Fibroblast of skin of abdomen (primary cell): ENCODE data around the gene LMNTD2.
"Not testable (repeated sequence)": the region's sequence is repeated elsewhere in the genome, so short reads cannot be mapped to it uniquely, and the experiment has no call there.

Experiments
- DNase-seq: peaks from one replicate; pipeline ENCODE4 v3.0.0-alpha.2; 2013

The LMNTD2 gene

DNA sequence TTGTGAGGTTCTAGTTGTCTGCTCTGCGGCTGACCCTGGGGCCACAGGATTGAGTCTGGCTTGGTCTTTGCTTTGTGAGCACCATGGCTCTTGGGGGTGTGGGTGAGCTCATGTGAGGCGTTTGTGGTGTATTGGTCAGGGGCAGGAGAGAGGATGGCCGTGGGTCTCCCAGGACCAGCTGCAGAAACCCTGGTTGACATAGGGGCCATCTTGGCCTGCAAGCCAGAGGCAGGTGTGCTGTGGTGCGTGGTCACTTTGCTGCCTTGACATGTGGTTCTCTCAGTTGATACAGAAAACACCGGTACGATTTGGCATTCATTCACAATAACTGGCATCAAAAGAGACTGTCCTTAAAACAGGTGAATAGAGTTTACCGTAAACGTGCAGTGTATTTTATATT is 27.0 kb upstream of the LMNTD2 start:
- DNase-seq = no peak

DNA sequence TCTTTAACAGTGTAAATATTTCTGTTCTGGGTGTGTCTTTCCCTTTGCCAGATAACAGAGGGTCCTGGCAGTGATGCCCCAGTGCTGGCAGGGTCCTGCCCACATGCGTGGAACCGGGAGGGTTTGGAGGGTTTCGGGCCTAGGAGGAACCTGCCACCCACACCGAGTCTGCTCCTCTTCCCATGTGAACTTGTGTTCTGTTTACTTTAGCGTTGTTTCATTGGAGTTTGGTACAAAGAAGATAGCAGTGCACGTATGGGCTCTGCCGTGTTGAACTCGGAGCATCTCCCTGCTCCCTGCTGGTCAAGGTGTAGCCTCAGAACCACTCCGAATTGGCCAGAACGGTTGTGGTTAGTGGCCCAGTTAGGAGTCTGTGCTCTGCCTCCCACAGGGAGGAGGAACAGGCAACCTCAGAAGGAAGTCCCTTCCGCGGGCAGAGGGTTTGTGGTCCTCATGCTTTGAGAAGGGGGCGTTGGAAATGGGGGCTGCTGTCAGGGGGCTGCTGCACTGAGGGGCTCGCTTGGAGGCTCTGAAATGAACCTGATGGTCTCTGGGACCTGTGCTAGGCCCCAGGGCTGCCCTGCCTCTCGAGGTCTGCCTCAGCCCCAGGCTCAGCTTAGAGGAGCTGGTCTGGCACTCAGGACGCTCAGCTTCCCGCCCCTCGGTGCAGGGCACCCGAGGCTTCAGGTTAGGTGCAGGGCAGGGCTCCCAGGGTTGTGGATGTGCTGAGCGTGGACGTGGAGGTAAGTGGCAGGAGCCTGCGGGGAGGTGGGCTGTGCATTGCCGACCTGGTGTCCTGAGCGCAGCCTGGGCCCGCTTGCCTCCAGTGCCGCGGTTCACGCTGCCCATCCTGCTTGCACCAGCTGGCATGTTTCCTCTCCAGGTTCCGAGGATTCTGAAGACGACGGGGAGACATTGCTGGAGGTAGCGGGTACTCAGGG is 26.1 kb upstream of the LMNTD2 start:
- DNase-seq = no peak

DNA sequence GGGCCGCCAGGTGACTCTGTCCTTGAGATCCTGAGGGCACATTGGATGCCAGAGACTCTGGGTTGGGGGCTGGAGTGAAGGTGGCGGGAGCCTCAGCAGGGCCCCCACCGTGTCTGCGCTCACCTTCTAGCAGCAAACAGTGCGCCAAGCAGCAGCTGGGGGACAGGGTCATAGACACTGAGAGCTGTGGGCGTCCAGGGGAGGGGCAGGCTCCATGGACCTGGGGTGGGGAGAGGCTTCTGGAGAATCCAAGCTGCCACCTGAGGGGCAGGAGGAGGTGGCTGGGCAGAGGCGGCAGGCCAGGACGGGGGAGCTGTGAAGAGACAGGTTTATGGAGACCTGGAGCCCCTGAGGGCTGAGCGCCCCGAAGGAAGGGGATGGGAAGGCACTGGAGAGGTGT is 23.7 kb upstream of the LMNTD2 start:
- no peak for DNase-seq

DNA sequence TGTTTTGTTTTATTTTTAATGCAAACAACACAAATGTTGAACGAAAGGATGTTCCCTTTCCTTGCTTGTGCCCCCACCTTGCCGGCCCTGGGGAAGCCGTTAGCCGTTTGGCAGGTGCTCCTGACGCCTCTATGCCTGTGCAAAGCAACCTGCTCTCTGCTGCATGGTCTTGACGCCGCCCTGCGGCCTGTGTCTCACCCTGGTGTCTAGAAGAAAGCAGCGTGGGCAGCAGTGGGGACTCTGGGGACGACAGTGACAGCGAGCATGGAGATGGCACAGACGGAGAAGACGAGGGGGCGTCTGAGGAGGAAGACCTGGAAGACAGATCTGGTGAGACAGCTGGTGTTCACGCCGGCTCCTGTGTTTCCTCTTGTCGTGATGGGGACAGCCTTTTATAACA is 21.2 kb upstream of the LMNTD2 start:
- no peak for DNase-seq

DNA sequence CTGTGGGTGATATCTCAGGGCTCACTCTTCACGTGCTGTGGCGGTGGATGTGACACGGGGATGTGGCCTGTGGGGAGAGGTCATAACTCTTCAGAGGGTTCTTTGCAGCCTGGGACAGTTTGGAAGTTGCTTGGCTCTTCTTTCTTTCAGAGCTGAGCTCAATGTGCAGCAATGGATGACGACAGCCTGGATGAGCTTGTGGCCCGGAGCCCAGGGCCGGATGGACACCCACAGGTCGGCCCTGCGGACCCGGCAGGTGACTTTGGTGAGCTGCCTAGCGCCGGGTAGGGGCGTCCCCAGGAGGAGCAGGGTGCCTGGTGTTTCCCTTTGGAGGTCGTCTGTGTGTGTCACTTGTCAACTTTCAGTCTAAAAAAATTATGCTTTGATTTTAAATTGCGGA is 20.8 kb upstream of the LMNTD2 start:
- DNase-seq = no peak

DNA sequence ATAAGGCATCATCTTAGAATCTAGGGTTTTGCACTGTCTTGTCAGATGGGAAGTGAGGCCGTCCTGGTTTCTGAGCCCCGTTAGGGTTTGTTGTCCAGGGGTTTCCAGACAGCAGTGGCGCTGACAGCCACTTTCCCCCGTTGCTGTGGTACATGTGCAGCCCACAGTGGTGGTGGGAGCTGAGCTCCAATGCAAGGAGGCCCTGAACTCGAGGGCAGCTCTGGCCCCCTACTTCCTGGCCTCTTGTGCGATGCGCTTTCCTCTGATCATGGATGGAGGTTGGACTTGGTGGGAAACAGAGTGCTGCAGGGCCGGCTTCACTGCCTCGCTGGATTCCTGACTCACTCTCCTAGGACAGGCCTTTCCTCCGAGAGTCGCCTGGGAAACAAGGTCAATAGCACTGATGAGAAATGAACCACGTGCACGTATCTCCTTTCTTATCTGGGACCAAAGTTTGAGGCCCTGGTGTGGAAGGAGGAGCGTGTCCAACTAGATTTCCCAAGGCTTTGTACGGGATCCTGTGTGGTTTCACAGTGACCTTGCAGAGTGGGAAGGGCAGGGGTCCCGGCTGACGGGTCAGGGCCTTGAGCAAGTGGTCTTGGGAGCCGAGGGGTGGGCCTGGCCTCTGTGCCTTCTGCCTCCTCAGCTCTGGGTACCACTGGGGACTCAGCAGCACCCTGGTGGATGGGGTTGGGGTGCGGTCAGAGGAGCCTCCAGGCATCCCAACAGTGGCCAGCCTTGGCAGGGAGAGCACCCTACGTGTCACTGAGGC is 19.5 kb upstream of the LMNTD2 start:
- no peak for DNase-seq

DNA sequence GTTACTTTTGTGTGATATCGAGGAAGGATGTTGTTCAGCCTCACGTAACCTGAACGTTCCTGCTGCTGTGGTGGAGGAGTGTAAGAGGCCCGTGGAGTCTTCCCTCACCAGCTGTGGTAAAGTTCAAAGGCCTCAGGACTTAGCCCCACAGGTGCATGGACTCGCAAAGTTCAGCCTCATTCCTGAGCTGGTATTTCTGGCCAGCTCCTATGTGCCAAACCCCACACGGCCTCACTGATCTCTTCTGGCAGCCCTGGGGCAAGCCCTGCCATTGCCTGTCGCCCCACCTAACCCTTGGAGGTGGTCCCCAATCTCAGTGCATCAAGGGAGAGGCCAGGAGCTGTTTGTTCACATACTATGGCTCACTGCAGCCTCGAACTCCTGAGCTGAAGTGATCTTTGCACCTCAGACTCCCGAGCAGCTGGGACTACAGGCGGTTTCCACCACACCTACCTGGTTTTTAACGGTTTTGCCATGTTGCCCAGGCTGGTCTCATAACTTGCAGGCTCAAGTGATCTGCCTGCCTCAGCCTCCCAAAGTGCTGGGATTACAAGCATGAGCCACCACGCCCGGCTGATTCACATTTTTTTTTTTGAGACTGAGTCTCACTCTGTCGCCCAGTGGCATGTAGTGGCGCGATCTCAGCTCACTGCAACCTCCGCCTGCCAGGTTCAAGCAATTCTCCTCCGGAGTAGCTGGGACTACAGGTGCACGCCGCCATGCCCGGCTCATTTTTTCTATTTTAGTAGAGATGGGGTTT is 17.9 kb upstream of the LMNTD2 start:
- DNase-seq = no peak

DNA sequence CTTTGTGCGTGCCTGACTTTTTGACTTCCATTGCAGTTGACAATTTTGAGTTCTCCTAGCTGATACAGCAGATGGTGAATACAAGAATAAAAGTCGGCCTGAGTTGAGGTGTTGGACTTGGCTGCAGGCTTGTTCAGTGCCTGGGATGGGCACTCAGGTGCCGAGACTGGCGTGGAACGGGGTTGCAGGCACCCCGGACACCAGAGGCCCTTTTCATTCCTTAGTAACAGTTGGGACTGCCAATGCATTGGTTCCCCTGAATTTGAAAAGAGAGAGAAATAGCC is 17.0 kb upstream of the LMNTD2 start:
- DNase-seq = no peak

DNA sequence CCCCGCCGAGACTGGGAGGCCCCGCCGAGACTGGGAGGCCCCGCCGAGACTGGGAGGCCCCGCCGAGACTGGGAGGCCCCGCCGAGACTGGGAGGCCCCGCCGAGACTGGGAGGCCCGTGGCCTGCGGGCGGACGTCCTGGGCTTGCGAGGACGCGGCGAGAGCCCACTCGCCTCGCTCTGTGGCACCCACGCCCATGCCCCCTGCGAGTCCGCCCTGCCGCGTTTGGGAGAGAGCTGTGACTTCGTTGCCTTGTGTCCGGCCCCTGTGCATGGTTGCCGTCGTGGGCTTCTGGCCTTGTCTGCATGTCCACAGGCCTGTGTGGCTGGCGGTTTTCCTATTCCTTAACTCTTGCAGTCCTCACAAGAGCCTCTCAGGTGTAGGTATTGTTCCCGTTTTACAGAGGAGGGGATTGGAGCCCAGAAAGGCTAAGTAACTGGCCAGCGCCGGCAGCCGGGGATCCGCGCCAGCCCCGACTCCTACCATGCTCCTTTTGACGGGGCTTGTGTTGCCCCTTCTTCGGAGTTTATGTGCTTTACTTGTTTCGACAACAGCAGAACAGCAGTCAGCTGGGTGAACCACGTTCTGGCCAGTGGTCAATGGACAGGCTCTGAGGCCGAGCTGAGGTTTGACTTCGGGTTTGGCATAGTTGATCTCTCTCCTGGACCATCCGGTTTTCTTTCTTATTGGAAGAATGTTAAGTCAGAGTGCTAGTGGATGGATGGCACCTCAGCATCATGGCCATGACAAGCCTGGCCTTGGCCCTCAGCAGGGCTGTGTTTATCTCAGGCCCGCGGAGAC is 16.5 kb upstream of the LMNTD2 start:
- no peak for DNase-seq

DNA sequence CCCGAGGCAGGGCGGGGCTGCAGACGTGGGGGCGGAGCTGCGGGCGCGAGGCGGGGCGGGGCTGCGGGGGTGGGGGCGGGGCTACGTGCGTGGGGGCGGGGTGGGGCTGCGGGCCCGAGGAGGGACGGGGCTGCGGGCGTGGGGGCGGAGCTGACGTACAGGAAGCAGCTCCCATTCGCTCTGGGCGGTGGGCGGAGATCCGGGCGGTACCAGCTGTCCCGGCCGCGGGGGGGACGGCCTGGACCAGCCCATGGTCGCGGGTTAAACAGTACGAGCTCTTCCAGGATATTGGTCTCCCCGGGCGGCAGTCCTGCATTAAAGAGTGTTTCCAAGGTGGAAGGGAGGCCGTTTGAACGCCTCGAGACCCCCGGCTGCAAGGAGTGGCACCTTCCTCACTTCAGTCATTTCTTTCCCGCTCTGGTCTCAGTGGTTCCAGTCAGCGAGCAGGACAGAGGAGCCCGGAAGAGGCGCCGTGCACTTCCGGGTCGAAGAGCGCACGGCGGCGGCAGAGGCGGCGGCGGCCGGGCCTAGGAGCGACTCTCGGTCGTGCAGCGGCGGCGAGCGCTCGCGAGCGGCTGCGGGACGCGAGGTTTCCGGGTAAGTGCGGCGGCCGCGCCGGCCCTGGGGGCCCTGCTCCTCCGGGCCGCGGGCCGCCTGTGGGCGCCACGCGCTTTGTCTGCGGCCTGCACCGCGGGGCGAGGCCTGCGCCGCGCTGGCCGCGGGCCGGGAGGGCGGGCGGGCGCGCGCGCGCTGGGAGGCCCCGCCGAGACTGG is 15.6 kb upstream of the LMNTD2 start, which contains the start of gene PHRF1:
Gene PHRF1 (plus strand): TSS at position 475 of the 773 bp plus-strand sequence. CDS start 5,043 bp downstream, outside the sequence.
- DNase-seq = peak; percentile 94

DNA sequence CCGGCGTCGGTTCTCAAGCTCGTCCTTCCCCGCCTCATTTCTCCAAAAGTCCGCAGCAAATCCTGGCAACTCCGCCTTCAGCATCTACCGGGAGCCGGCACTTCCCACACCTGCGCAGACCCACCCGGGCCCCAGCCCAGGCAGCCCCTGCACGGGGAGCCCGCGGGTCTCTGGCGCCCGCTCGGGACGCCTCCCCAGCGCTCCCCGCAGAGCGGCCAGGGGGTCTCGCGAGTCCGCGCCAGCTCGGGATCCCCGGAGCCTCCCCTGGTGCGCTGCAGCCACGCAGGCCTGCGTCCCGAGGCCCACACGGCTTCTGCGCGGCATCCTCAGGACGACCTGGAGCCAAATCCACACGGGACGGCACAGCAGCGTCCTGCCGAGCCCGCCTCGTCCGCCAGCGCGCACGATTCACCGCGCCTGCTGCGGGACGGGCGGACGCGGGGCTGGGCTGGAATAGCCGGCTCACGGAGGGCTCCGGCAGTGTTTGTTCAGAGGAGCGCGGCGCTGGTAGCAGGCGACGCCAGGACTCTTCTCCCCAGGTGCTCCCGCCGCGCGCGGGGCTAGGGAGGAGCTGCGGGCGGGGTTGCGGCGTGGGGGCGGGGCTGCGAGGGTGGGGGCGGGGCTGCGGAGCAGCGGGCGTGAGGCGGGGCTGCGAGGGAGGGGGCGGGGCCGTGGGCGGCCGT is 14.9 kb upstream of the LMNTD2 start:
- no peak for DNase-seq

DNA sequence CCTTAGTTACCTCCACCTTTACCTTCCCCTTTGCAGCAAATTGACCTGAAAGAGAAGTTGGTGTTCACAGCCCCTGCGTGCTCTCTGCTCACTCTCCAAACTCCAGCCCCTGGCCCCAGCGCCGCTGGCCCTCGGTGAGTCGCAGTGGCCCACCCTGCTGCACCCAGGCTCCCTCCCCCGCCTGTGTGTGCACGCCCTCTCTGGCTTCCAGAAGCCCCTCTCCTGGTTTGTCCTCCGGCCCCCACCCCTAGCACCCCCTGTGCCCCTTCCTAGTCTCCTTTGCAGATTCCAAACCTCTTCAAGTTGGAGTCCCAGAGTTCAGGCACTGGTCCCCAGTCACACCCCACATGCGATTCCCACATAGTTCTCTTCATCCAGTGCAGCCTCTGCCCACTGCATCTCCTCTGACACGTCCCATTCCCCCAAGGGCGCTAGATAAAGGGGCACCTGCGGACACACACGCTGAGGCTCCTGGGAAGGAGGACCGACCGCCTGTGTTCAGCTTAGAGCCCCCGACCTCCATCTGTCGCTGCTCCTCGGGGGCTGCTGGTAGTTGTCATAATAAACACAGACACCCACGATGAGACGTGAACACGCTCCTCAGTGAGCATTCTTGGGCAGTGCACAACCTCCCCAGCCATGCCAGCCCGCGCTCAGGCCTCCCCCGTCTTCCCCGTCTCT is 14.2 kb upstream of the LMNTD2 start:
- no peak for DNase-seq

DNA sequence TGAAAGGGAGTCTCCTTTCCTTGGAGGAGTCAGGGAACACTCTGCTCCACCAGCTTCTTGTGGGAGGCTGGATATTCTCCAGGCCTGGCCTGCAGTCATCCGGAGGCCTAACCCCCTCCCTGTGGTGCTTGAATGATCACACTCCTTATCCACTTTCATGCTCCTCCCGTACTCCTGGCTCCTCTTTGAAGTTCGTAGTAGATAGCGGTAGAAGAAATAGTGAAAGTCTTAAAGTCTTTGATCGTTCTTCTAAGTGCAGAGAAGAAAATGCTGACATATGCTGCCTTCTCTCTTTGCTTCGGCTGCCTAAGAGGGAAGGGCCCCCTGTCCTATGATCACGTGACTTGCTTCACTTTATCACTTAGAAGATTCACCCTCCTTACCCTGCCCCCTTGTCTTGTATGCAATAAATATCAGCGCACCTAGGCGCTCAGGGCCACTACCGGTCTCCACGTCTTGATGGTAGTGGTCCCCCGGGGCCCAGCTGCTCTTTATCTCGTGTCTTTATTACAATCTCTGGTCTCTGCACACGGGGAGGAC is 13.6 kb upstream of the LMNTD2 start:
- not testable (repeated sequence) for DNase-seq

DNA sequence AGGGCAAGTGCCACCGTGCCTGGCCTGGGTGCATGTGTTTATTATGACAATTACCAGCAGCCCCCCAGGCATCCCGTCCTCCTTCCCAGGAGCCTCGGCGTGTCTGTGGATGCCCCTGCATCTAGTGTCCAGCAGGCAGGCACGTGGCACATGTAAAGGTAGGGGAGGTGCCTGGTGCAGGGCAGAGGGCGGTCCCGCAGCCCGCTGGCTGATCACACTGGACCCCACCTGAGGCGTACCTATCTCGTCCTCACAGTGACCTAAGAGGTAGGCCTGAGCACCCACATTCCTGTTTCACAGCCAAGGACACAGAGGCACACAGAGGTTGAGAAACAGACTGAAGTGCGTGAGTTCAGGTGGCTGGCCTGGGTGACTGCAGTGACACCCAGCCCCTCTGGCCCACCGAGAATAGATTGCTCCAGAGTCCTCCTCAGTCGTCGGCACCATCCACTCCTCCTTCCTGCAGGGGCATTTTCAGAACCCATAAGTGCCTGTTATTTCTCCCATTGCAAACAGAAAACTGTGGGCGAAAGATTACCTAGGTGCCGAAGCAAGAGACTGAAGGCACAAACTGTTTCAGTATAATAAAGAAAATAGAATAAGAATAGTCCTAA is 12.7 kb upstream of the LMNTD2 start:
- DNase-seq = no peak

DNA sequence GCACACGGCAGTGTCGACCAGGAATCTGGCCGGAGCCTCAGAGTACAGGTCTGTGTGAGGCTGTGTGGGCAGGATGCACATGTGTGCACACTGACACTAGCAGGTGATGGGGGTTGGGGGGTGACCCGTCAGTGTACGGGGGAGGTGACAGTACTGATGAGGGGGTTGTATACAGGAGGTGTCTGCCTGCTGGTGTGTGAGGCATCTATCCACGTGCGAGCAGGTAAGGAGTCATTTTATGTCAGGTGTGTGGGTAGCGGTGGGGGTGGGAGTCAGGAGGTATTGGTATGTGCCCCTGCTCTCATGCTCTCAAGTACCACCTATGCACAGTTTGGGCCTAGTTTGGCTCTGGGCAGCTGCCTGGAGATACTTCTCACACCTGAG is 11.3 kb upstream of the LMNTD2 start:
- no peak for DNase-seq

DNA sequence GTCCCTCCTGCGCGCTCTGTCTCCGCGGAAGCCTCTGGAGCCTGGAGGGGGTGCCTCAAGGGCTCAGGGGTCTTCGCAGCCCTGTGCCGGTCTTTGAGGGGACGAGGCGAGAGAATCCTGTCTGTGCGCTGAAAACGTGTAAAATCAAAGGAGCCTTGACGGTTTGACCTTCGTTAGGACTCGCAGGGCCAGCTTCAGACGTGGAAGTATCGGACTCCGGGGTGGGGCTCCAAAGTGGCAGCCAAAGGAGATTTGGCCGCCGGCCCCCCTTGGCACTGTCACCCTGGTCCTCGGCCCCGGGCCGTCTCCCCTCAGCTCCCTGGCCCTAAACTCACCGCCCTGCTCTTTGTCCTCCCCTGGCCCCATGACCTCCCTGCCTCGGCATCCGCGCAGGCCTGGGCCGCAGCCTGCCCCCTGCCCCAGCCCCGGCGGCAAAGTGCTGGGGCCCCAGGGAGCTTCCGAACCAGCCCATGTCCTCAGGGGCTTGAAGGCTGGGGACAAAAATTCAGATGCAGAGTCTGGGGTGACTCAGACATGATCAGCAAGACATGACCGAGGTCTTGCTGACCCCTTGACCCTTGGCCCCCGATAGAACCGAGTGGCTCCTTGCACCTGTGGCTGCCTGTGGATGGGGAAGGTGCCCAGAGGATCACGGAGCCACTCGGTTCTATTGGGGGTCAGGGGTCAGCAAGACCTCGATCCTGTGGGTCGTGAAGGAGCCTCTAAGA is 8.8 kb upstream of the LMNTD2 start:
- no peak for DNase-seq

DNA sequence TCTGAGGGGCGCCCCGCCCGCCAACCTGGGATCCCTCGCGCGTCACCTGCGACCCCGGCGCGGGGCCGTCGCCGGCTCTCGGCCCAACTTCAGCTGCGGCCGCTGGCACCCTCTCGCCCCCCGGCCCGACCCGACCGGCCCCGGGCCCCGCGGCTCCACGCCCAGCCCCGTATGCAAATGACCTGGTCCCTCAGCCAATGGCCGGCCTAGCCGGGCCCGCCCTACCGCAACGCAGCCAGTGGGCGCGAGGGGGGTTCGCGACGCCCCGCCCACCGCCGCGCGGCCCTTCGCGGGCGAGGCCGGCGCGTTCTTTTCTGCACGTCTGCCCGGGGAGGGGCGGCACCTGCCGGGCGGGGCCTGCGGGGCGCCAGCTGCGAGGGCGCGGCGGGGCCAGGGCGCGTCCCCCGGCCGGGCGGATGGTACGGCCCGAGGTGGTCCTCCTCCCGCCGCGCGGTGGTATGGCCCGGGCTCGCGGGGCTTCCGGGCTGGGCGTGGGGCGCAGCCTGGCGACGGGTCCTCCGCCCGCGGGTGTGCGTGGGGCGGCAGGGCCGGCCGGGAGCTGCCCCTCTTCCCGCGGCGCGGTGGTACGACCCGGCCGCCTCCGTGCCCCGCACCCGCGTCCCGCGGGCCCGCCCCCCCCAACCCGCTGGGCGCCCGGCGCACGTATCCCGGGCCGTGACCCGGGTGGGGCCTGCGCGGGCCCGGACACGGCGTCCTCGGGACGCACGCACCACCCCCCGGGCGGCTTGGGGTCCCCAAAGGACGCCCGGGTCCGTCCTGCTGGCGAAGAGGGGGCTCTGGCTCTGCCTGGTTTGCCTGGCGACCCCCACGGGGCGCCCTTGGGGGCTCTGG is 8.0 kb upstream of the LMNTD2 start:
- DNase-seq = peak; percentile 95
